K562 (cell line): Measurements from ENCODE around the gene RANBP3. TPM values are rescaled to one million over a fixed set of nuclear protein-coding genes. Genes with fewer than 3 reads are reported as not detected.

Experiments
- BMI1 ChIP-seq: fragments of 150-350 bp; IDR thresholded peaks from 2 replicates; pipeline ENCODE4 v1.6.1; 2014; ENCODE audit warnings: low read length
- CBX2 ChIP-seq: fragments of 200-600 bp; sonication (generic); IDR thresholded peaks from one replicate; pipeline ENCODE4 v1.6.1; 2012; ENCODE audit warnings: mild to moderate bottlenecking, low read length, inconsistent platforms; ENCODE audit not compliant: insufficient read depth, poor library complexity, severe bottlenecking
- CHD7 ChIP-seq: fragments of 200-600 bp; sonication (generic); IDR thresholded peaks from one replicate; pipeline ENCODE4 v1.6.1; 2012; ENCODE audit warnings: mild to moderate bottlenecking, low read depth, low read length, inconsistent platforms
- HLTF ChIP-seq: fragments of 450-650 bp; IDR thresholded peaks from 2 replicates; pipeline ENCODE4 v1.6.1; 2016
- KAT2B ChIP-seq: IDR thresholded peaks from one replicate; pipeline ENCODE4 v1.6.1; 2012; ENCODE audit warnings: low read depth, mild to moderate bottlenecking, control low read depth, inconsistent platforms, low read length, moderate library complexity
- MBD2 ChIP-seq: sonication (generic); IDR thresholded peaks from 2 replicates; pipeline ENCODE4 v1.6.1; 2016; ENCODE audit warnings: low read depth, borderline replicate concordance
- PHB ChIP-seq: fragments of 250-450 bp; sonication (Bioruptor Pico); IDR thresholded peaks from 2 replicates; pipeline ENCODE4 v1.5.0; 2021
- PHB2 ChIP-seq: fragments of 450-650 bp; IDR thresholded peaks from 2 replicates; pipeline ENCODE4 v1.6.1; 2017; ENCODE audit warnings: low read depth
- SMAD2 ChIP-seq: fragments of 150-350 bp; IDR thresholded peaks from 2 replicates; pipeline ENCODE4 v1.6.1; 2014; ENCODE audit warnings: low read depth, mild to moderate bottlenecking, low read length
- SMARCC2 ChIP-seq: fragments of 450-650 bp; IDR thresholded peaks from 2 replicates; pipeline ENCODE4 v1.6.1; 2017; ENCODE audit warnings: antibody characterized with exemption, moderate library complexity, mild to moderate bottlenecking, low read depth
- TAL1 ChIP-seq: fragments of 450-650 bp; IDR thresholded peaks from 2 replicates; pipeline ENCODE4 v1.6.1; 2016; ENCODE audit warnings: mild to moderate bottlenecking
- TCF7 ChIP-seq: sonication (generic); IDR thresholded peaks from 2 replicates; pipeline ENCODE4 v1.6.1; 2016; ENCODE audit warnings: antibody characterized with exemption, borderline replicate concordance
- ZBTB49 ChIP-seq: sonication (generic); formaldehyde crosslinking; IDR thresholded peaks from 2 replicates; pipeline ENCODE4 v1.8.0; 2022; ENCODE audit warnings: missing genetic modification reagents, mild to moderate bottlenecking, borderline replicate concordance
- ZNF146 ChIP-seq: IDR thresholded peaks from one replicate; pipeline ENCODE4 v1.6.1; 2018; ENCODE audit warnings: missing compliant biosample characterization; ENCODE audit not compliant: unreplicated experiment
- ZNF165 ChIP-seq: fragments of 250-450 bp; sonication (Bioruptor Pico); IDR thresholded peaks from 2 replicates; pipeline ENCODE4 v1.4.0; 2020; ENCODE audit warnings: borderline replicate concordance
- ZNF239 ChIP-seq: fragments of 250-450 bp; sonication (Bioruptor Pico); IDR thresholded peaks from 2 replicates; pipeline ENCODE4 v1.4.0; 2020; ENCODE audit warnings: mild to moderate bottlenecking
- polyA plus RNA-seq, 8 experiments: library from polyadenylated mRNA; depleted of rRNA in 4 of 8; stranded (reverse) in 5 of 8; unstranded in 3 of 8; fragments of >200 nt; fragmentation: Nextera tagmentation in 2 of 8; fragmentation: Illumina TruSeq in 1 of 8; extraction: Ambion mirVana in 2 of 8; extraction: Trizol in 1 of 8; gene quantifications; 2 replicates each; pipeline versions ENCODE4 v1.2.1 to v1.2.3, GENCODE V29; 2011 to 2014; ENCODE audit warnings: inconsistent platforms in 1 of 8, missing spikeins in 1 of 8
- total RNA-seq, 7 experiments: library from RNA; depleted of rRNA in 6 of 7; stranded (reverse); fragments of >200 nt in 6 of 7; fragmentation: Illumina TruSeq in 2 of 7; extraction: Trizol in 2 of 7; gene quantifications; 2 replicates each; pipeline versions ENCODE4 v1.2.1 to v1.2.3, GENCODE V29; 2011 to 2021; ENCODE audit warnings: low replicate concordance in 1 of 7

The RANBP3 gene
- total and polyA plus RNA-seq, 9 of the 15 experiments (the other 6 are each of a cell fraction or from before 2014, with no cell fraction given) = 0.90 to 95.1 (median 63.2) TPM

DNA sequence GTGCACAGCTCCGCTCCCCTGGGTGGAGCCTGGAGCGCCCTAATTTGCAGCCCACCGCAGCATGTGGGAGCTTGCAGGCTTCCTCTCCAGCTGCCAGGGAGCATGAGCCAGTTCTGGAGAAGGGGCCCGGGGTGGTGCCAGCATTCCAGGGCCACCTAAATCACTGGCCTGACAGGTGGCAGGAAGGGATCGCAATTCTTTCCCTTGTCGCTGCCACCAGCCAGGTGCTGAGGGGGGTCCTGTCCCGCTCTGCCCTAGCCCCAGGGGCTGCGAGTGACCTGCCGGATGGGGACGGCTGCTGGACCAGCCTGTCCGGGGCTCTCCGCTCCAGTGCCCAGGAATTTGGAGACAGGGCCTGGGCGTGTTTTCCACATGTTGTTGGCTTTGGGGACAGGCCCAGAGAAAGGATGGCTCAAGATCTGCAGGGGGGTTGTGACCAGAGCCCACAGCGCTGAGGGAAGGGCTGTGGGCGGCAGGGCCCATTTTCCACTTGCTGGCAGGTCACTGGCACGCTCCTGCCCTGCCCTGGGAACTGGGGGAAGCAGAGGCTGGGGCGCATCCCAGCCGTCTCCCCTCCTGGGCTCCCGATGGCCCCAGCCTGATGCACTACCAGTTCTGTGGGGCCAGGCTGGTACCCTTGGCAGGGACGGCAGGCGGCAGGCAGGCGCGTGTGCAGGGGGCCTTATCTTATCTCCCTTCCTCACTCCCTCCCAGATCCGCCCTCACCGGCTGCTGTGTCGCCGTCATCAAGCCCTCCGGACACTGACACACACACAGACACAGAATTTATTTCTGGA is 83.8 kb downstream of the RANBP3 start (continued):
- TF ChIP-seq PHB (CRISPR knock-in tag) (no peak), HLTF (no peak), PHB2 (no peak), ZNF165 (CRISPR knock-in tag) (no peak), CBX2 (no peak), ZBTB49 (CRISPR knock-in tag) (no peak), ZNF146 (CRISPR knock-in tag) (no peak), SMAD2 (no peak), TCF7 (no peak), ZNF239 (CRISPR knock-in tag) (no peak), KAT2B (no peak), TAL1 (peak; percentile 65), CHD7 (no peak), MBD2 (no peak), BMI1 (no peak), SMARCC2 (no peak)
